Right lobe of liver (tissue), 6 donors: ENCODE measurements around the gene TAS2R60. TPM values are rescaled to one million over a fixed set of nuclear protein-coding genes. Genes with fewer than 3 reads are reported as not detected.

Source experiments
- ATAC-seq, 4 donors: fragments of 200-7000 bp; cut with Tn5 transposase; one replicate each; pipeline ENCODE4 v1.9.1; 2020; ENCODE audit warnings: mild to moderate bottlenecking in 4 of 4, moderate library complexity in 4 of 4
- DNase-seq, 3 donors: peaks; one replicate each; pipeline ENCODE4 v3.0.0-alpha.2; 2020
- H3K27ac ChIP-seq, 3 donors: fragments of 200-600 bp; one replicate each; pipeline ENCODE4 v1.8.0; 2022
- H3K27me3 ChIP-seq, 2 donors: fragments of 200-600 bp; one replicate each; pipeline ENCODE4 v1.8.0; 2022
- H3K36me3 ChIP-seq, 4 donors: fragments of 200-600 bp; sonication (generic) in 1 of 4; one replicate each; pipeline versions ENCODE4 v1.5.1 to v1.8.0; 2017 to 2022; ENCODE audit warnings: control low read depth in 1 of 4
- H3K4me1 ChIP-seq, 4 donors: fragments of 200-600 bp; sonication (generic) in 1 of 4; one replicate each; pipeline versions ENCODE4 v1.5.1 to v1.8.0; 2017 to 2022; ENCODE audit warnings: control low read depth in 1 of 4
- H3K4me3 ChIP-seq, 3 donors: fragments of 200-600 bp; one replicate each; pipeline ENCODE4 v1.8.0; 2022
- H3K9me3 ChIP-seq, 4 donors: fragments of 200-600 bp; sonication (generic) in 1 of 4; one replicate each; pipeline versions ENCODE4 v1.5.1 to v1.8.0; 2017 to 2022; ENCODE audit warnings: control low read depth in 1 of 4
- POLR2A ChIP-seq: fragments of 450-650 bp; IDR thresholded peaks from one replicate; pipeline ENCODE4 v1.6.1; 2017; ENCODE audit warnings: antibody characterized with exemption, mild to moderate bottlenecking
- WGBS: methylation state at CpG from one replicate; pipeline ENCODE4 v1.1.6; 2018; ENCODE audit warnings: low coverage, low lambda C conversion rate; ENCODE audit not compliant: insufficient coverage; ENCODE audit errors: missing lambda C conversion rate; 5-methylcytosine and 5-hydroxymethylcytosine counted together
- intact Hi-C, 2 donors: fragments of 100-400 bp; cut with DNase I; formaldehyde crosslinking; loops; one replicate each; pipeline versions ENCODE4 v1.11.2 to v1.14.1; 2022
- total RNA-seq, 6 experiments: library from RNA; depleted of rRNA in 2 of 6; stranded (reverse); fragments of >200 nt in 2 of 6; fragmentation: NEBNext Ultra II Directional in 3 of 6; extraction: Animal tissue kit (Norgen Biotek cat#: 25700) in 3 of 6; gene quantifications; one replicate each; pipeline versions ENCODE4 v1.1.0 to v1.2.4, GENCODE V29; 2016 to 2023
- TF ChIP-seq, protein P1 (sequence below), 4 donors: fragments of 200-600 bp in 3 of 4; fragments of 450-650 bp in 1 of 4; IDR thresholded peaks; one replicate each; pipeline versions ENCODE4 v1.5.1 to v1.8.0; 2016 to 2022; ENCODE audit warnings: antibody characterized with exemption in 4 of 4, mild to moderate bottlenecking in 2 of 4
- donor health status: DM: no; HTN: yes; CAD: no.
- donor health status: DM: no; HTN: no; CAD: no.
- donor health status: DM: no; HTN: no; CAD: no.
- donor health status: DM: no; HTN: yes; CAD: no.
- donor health status: DM: no; HTN: yes; CAD: no.

TAS2R60 gene
- total RNA-seq, 6 experiments from 2014 or later: 0.35 TPM; not detected in 5

DNA sequence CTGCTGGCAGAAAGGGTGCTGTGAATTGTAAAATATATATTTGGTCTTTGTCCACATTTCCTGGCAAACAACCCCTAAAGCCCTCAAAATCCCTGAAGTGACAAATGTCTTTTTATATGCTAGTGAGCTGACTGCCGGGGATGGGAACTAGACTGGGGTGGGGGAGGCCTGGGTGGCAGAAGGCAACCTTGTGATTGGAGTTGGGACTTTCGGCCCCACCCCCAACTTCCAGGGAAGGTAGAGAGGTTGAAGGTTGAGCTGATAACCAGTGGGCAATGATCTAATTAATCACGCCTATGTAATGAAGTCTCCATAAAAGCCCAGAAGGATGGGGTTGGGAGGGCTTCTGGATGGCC is 37.3 kb upstream of the TAS2R60 start:
- Histone ChIP-seq H3K9me3 (no peaks in the 10 kb centered on the region), H3K4me3 (no peak overlapping the region), H3K4me1 (peaks cover 0 to 37% (median 9%) of the 10 kb centered on the region in 4 donors), H3K36me3 (no peaks in the 10 kb centered on the region), H3K27ac (no peak overlapping the region), H3K27me3 (no peaks in the 10 kb centered on the region)
- DNase-seq (peak in 1 of 3 donors; percentile 44), ATAC-seq (no peak)
- intact Hi-C loops: no loop called here
- no peak for TF ChIP-seq POLR2A
- TF ChIP-seq, protein P1, sequence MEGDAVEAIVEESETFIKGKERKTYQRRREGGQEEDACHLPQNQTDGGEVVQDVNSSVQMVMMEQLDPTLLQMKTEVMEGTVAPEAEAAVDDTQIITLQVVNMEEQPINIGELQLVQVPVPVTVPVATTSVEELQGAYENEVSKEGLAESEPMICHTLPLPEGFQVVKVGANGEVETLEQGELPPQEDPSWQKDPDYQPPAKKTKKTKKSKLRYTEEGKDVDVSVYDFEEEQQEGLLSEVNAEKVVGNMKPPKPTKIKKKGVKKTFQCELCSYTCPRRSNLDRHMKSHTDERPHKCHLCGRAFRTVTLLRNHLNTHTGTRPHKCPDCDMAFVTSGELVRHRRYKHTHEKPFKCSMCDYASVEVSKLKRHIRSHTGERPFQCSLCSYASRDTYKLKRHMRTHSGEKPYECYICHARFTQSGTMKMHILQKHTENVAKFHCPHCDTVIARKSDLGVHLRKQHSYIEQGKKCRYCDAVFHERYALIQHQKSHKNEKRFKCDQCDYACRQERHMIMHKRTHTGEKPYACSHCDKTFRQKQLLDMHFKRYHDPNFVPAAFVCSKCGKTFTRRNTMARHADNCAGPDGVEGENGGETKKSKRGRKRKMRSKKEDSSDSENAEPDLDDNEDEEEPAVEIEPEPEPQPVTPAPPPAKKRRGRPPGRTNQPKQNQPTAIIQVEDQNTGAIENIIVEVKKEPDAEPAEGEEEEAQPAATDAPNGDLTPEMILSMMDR (IDR thresholded peaks at IDR 0.05): no peak
- WGBS: 42% methylated on average over 2 of the region's 3 CpGs

DNA sequence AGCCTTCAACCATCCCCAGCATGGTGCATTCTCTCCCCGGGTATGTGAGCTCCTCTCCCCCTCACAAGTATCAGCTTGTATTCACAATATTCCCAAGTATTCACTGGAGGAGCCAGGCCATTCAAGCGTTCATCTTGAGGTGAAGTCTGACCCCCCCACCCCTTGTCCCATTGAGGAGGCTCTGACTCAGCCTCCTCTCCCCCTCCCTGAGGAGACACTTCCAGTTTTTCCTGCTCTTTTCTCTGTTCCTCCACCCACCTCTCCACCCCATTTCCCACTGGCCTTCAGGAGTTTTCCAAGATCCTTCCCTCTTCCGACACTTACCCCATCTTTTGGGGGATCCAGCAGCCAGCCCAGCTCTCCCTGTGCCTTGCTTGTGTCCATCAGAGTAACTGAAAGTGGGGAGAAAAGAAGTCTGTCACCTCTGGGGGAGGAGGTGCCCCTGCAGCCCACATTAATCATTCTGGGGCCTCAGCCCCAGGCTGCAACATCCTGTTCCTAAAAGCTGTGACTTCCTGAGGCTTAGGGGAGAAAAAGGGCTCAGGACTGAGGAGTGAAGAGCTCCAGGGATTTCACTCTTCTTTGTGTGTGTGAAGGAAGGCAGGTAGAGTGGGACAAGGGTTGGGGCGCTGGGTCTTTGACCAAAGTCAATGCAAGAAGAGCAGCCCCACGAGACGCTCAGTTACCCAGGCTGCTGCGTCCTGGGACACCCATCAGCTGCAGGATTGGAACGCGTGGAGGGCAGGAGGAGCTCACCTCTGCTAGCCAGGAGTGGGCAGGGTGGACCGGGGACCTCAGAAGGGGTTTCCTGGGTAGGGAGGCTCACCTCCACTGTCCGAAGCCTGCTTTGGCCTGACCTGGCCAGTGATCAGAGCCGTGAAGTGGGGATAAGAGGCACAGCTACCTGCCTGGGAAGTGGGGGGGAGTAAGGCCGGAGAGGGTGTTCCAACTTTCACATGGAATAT is 35.7 kb upstream of the TAS2R60 start:
- peak overlapping the region in 1 of 3 donors; percentile 43 for H3K27ac ChIP-seq
- H3K27me3 ChIP-seq: no peaks in the 10 kb centered on the region
- H3K9me3 ChIP-seq: no peaks in the 10 kb centered on the region
- H3K36me3 ChIP-seq: no peaks in the 10 kb centered on the region
- 66% methylated on average over 4 of the region's 13 CpGs for WGBS
- H3K4me3 ChIP-seq: peak overlapping the region; percentile 49 to 68 (median 66)
- TF ChIP-seq POLR2A: no peak
- H3K4me1 ChIP-seq: peaks cover 0 to 23% (median 5%) of the 10 kb centered on the region in 4 donors
- DNase-seq: no peak
- peak in 3 of 4 donors; percentile 11 to 27 (median 18) for ATAC-seq
- intact Hi-C loops: no loop called here

DNA sequence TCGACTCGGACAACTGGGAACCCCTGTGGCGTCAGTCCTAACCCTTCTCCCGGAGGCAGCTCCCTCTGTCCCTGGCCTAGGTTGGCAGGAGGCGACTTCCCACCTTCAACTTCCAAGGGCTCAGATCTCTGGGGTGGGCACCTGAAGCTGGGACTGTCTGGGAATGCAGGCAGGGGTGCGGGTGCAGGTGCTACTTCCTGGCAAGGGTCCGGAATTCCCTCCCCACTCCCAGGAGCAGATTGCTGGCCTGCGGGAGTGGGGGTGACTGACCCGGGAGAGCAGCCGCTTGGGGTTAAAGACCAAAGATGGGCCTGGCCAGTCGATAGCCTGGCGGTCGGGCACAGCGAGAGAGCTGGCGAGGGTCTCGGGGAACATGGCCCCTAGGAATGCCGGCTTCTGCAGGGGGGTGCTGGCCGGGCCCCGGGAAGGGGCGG is 35.0 kb upstream of the TAS2R60 start:
- peak overlapping the region in 1 of 3 donors; percentile 43 for H3K27ac ChIP-seq
- intact Hi-C loops: no loop called here
- WGBS: 0% methylated on average over 3 of the region's 20 CpGs
- peak in 2 of 3 donors; percentile 70 to 75 for DNase-seq
- H3K4me3 ChIP-seq: peak overlapping the region; percentile 49 to 68 (median 66)
- H3K27me3 ChIP-seq: no peaks in the 10 kb centered on the region
- H3K36me3 ChIP-seq: no peaks in the 10 kb centered on the region
- peak; percentile 54 to 88 (median 78) for ATAC-seq
- H3K9me3 ChIP-seq: no peaks in the 10 kb centered on the region
- peaks cover 0 to 16% (median 2%) of the 10 kb centered on the region in 4 donors for H3K4me1 ChIP-seq
- TF ChIP-seq, protein P1 (IDR thresholded peaks at IDR 0.05): no peak
- TF ChIP-seq POLR2A: no peak

DNA sequence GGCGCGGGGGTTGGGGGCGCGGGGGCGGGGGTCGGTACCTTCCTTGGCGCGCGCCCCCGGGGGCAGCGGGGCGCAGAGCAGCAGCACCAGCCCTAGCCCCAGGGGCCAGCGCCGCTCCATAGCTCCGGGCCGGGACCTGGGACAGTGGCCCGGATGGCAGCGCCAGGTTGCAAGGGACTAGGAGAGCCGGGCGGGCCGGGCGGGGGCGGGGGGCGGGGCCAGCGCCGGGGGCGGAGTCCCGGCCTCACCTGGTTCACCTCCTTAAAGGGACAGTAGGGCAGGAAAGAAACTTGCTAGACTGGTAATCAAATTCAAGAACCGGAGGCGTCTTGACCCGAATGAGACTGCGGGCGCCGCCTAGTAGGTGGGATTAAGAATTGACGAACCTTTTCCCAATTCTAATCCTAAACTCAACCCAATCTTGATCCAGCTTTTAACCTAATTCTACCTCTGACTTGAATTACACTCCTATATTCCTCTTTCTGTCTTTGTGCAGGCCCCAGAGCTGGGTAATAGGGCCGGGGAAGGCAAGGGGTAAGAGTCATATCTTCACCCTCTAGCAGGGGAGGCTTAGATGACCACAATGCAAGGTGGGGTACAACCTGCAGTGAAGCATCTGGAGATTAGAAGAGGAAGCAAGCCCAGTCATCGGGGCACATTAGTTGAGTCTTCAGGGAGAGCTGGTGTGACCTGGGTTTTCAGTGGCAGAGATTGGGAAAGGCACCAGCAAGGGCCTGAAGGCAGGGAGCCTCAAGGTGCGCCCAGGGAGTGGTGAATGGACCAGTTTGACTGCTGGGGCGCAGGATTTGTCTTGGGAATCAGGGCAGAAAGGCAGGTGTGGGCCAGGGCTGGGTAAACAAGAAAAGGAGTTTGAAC is 34.3 kb upstream of the TAS2R60 start, which contains the start of gene EPHA1:
EPHA1 (minus strand) TSS at position 171 of the 876 bp plus-strand sequence; CDS start at position 120, 51 bp downstream.
- Histone ChIP-seq H3K4me1 (peaks cover 0 to 16% (median 2%) of the 10 kb centered on the region in 4 donors), H3K9me3 (no peaks in the 10 kb centered on the region), H3K4me3 (peak within 1 kb of the TSS; percentile 49 to 68 (median 66)), H3K36me3 (no peaks in the 10 kb centered on the region), H3K27me3 (no peaks in the 10 kb centered on the region), H3K27ac (peak within 1 kb of the TSS in 1 of 3 donors; percentile 43)
- intact Hi-C loops: no loop called here
- ATAC-seq (peak; percentile 79 to 86 (median 82)), DNase-seq (peak; percentile 60 to 74 (median 70))
- TF ChIP-seq POLR2A: no peak
- TF ChIP-seq, protein P1 (IDR thresholded peaks at IDR 0.05): peak; percentile 20 to 32 (median 23)
- 4% methylated on average over 16 of the region's 39 CpGs for WGBS
